ENCODE measurements around the gene B3GAT3. TPM values are rescaled to one million over a fixed set of nuclear protein-coding genes. Genes with fewer than 3 reads are reported as not detected.

The B3GAT3 gene
- total and polyA plus RNA-seq, 2 of the 8 experiments (the other 6 are each of a cell fraction or from before 2014, with no cell fraction given): 28.0 to 39.0 TPM

DNA sequence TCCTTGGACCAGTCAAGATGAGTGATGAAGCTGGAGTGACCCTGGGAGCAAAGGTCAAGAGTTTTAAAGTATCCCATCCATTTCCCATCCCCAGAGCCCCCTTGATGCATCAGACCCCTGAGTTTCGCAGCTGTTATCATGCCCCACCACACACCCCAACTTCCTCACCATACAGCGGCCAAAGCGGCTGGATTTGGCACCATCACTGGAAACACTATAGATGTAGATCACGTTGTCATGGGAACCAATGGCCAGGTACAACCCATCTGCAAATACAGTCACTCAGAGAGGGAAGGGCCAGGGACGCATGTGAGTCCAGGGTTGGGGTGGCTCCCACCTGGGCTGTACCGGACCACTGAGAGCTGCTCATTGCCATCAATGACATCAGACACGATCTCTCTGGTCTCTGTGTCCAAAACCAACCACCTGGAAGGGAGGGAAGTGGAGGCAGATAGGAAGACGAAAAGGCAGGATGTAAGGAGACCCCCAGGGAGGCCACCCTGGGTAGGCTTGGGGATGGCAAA lies 17.9 kb downstream of the B3GAT3 start:
- no peak for DNase-seq (ENCODE audit: low read depth in 1 of 2, low spot score in 2 of 2)
- Histone ChIP-seq H3K56ac (replicated peaks; ENCODE audit: insufficient read length, low read depth, low read length) (no peak overlapping the region), H2BK12ac (ENCODE audit: low read depth, low read length) (no peak overlapping the region), H3K27me3 (replicated peaks in 1 of 4; ENCODE audit: control insufficient read depth in 3 of 4, extremely low read depth in 1 of 4, insufficient read depth in 3 of 4, low read length in 3 of 4) (peaks cover 0 to 13% (median 11%) of the 10 kb centered on the region in 4 experiments; a peak in 6 of 7 replicates), H3K14ac (ENCODE audit: insufficient read length) (no peak overlapping the region), H2AK5ac (ENCODE audit: low read depth, low read length) (no peak overlapping the region), H4K20me1 (replicated peaks in 1 of 2; ENCODE audit: control insufficient read depth in 1 of 2, insufficient read depth in 2 of 2, low read length in 2 of 2) (peaks cover 0 to 6% of the 10 kb centered on the region in 2 experiments), H3K36me3 (ENCODE audit: control insufficient read depth in 2 of 4, insufficient read depth in 4 of 4, low read length in 3 of 4) (no peaks in the 10 kb centered on the region; a peak in 3 of 8 replicates), H2BK20ac (ENCODE audit: low read length) (no peak overlapping the region), H3K23ac (ENCODE audit: insufficient read length) (no peak overlapping the region), H2BK120ac (replicated peaks; ENCODE audit: low read depth, low read length) (no peak overlapping the region), H2AFZ (ENCODE audit: low read length) (no peak overlapping the region), H3K4me2 (ENCODE audit: insufficient read depth in 1 of 2, low read depth in 2 of 2, low read length in 2 of 2) (peak overlapping the region in 1 of 2 experiments; percentile 72; a peak in 1 of 4 replicates), H3K9ac (replicated peaks in 1 of 4; ENCODE audit: extremely low read depth in 1 of 4, low read depth in 3 of 4, low read length in 3 of 4) (no peak overlapping the region; a peak in 1 of 7 replicates), H2BK15ac (ENCODE audit: low read length) (no peak overlapping the region), H3K4me1 (replicated peaks in 1 of 4; ENCODE audit: control insufficient read depth in 3 of 4, insufficient read depth in 4 of 4, low read length in 3 of 4) (peaks cover 10 to 35% (median 17%) of the 10 kb centered on the region in 4 experiments), H3K4me3 (ENCODE audit: extremely low read depth in 1 of 4, insufficient read depth in 2 of 4, low read depth in 3 of 4, low read length in 4 of 4) (no peak overlapping the region), H4K5ac (ENCODE audit: insufficient read length, low read depth, low read length) (no peak overlapping the region), H2BK5ac (ENCODE audit: low read depth, low read length) (no peak overlapping the region), H4K8ac (ENCODE audit: extremely low read depth, insufficient read depth, low read length) (no peak overlapping the region), H3K79me2 (ENCODE audit: control insufficient read depth in 1 of 2, insufficient read depth in 2 of 2, low read length in 2 of 2) (peaks cover 0 to 17% of the 10 kb centered on the region in 2 experiments; a peak in 2 of 4 replicates), H3K23me2 (ENCODE audit: low read depth, low read length) (peaks cover 17% of the 10 kb centered on the region; the same call in 1 of the 2 replicates), H3K4ac (replicated peaks; ENCODE audit: insufficient read length, low read depth, low read length) (no peak overlapping the region), H3K79me1 (ENCODE audit: low read depth, low read length) (no peaks in the 10 kb centered on the region; the same call in 1 of the 2 replicates), H3K18ac (ENCODE audit: extremely low read depth, low read length) (no peak overlapping the region), H3K9me3 (ENCODE audit: insufficient read depth in 2 of 2, low read depth in 1 of 2, low read length in 1 of 2) (no peaks in the 10 kb centered on the region), H4K91ac (replicated peaks; ENCODE audit: insufficient read length, low read length) (no peak overlapping the region), H3K27ac (ENCODE audit: low read depth, low read length) (no peak overlapping the region)
- ChIA-PET POLR2A (ENCODE audit: partially characterized antibody) (interaction anchor here (1.0 to 15.8 kb wide), 8 partner anchors 8 to 237 kb away, joined by 3 to 235 read pairs (median 18); partner anchors contain the start of genes B3GAT3, C11orf98, CSKMT and EEF1G), CTCF (ENCODE audit: partially characterized antibody) (interaction anchor here (0.6 to 10.2 kb wide), 6 partner anchors 8 to 43 kb away, joined by 3 to 97 read pairs (median 5); partner anchors contain the start of genes EML3, ROM1 and TUT1)
- FAIRE-seq: no peak
- 91% methylated on average over 8 of the region's 8 CpGs; no CpG with 5 or more reads in 1 of the 2 experiments for WGBS, 2 experiments (ENCODE audit: extremely low coverage in 1 of 2, insufficient coverage in 1 of 2, insufficient read length in 1 of 2, insufficient replicate concordance in 2 of 2, low coverage in 1 of 2, low lambda C conversion rate in 2 of 2, missing lambda C conversion rate in 1 of 2)
- no peak for TF ChIP-seq JUND (IDR thresholded peaks at IDR 0.05; ENCODE audit: low read length)
- TF ChIP-seq EZH2 (IDR thresholded peaks at IDR 0.05; ENCODE audit: low read depth, low read length, severe bottlenecking): no peak
- no peak for TF ChIP-seq GTF2F1 (IDR thresholded peaks at IDR 0.05; ENCODE audit: borderline replicate concordance, low read depth, low read length)
- TF ChIP-seq SP2 (IDR thresholded peaks at IDR 0.05; ENCODE audit: low read length): no peak
- no peak for TF ChIP-seq KDM1A (IDR thresholded peaks at IDR 0.05; ENCODE audit: borderline replicate concordance, low read length)
- no peak for TF ChIP-seq SP1 (IDR thresholded peaks at IDR 0.05; ENCODE audit: low read depth, low read length)
- no peak for TF ChIP-seq RFX5 (IDR thresholded peaks at IDR 0.05; ENCODE audit: borderline replicate concordance, low read depth, low read length)
- TF ChIP-seq, protein P1, sequence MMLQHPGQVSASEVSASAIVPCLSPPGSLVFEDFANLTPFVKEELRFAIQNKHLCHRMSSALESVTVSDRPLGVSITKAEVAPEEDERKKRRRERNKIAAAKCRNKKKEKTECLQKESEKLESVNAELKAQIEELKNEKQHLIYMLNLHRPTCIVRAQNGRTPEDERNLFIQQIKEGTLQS (IDR thresholded peaks at IDR 0.05; ENCODE audit: insufficient read depth, low read depth, low read length): no peak
- TF ChIP-seq ZNF274 (IDR thresholded peaks at IDR 0.05; ENCODE audit: borderline replicate concordance, extremely low read depth, low read length): no peak
- TF ChIP-seq PHF8 (conservative IDR thresholded peaks at IDR 0.05; ENCODE audit: low read depth, low read length): no peak
- no peak for TF ChIP-seq TAF1 (IDR thresholded peaks at IDR 0.05; ENCODE audit: low read depth, low read length)
- TF ChIP-seq SAP30 (IDR thresholded peaks at IDR 0.05; ENCODE audit: insufficient read depth, insufficient replicate concordance, low read length): no peak

All from H1 (cell line).